NCI-H2081 treated with DMSO at 0.1 percent for 48 hours (cell line): ENCODE results near the gene SZT2.
A peak's percentile ranks its signal among the peaks of the same experiment; 100 is the strongest.
"Not testable (repeated sequence)": the region's sequence is repeated elsewhere in the genome, so short reads cannot be mapped to it uniquely, and the experiment has no call there.

Source experiments
- DNase-seq: peaks from one replicate; lab custom pipeline; 2025; lab: John Stamatoyannopoulos, UW

Gene SZT2

DNA sequence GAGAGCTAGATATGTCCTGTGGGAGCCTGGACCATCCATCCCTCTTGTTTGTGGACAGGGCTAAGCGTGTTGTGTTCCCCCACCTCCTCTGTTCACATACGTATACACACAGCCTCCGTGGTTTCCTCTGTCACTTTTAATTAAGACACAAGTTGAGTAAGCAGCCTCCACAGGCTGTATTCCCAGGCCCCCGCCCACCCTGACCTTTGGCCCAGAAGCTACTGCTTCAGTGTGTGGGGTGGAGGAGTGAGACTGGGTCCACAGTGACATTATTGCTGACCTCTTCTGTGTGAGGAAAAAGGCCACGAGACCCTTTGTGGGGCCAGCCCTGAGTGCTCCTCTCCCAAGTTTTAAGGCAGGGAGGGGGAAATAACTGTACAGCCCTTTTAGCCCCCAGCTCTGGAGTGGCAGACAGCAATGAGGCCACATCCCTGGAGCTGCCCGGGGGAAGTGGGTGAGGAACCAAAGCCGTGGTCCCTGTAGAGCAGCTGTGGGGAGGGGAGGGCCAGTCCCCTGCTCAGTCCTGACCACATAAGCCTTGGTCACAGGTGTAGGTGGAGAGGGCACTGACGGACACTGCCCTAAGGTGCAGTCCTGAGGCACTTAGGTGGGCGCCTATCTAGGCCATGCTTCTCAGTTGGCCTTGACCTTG, 26.3 kb upstream of the SZT2 start:
- no peak for DNase-seq

DNA sequence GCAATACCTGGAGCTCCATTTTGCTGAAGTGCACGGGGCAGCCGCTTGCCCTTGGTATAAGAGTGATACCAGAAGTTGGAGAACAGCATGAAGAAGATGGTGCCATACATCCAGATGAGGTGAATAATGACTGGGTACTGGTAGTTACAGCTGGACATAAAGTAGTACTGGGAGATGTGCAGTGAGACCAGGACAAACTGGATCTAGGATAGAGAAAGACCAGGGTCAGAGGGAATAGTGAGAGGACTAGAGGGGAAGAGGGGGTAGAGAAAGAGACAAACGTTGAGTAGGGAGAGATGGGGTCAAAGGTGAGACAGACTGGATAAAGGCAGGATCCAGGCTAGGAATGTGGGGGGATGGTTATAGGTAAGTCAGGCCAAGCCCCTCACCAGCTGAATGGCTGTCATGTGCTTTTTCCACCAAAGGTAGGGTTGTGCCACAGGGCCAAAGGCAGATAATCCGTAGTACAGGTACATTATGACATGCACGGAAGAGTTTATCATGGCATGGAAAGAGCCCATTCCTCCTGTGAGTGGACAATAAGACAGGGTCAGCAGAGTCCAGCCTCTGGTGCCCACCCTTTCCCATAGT, 25.7 kb upstream of the SZT2 start:
- DNase-seq, result no peak

DNA sequence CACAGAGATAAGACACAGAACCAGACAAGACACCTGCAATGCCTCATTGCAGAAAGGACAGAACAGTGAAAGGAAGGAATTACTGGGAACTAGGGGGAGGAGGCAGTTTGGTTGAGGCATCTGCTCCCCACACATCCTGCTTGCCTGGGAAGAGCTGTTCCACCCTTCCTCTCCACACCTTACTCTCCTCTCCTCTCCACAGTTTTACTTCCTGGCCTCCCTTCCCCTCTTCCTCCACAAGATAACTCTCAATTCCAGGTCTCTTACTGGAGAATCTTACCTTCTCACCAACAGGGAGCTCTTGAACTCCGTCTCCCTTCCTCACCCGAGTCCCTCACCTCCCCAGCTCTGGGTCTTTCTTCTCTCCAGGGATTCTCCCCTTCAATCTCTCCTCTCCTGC, 24.0 kb upstream of the SZT2 start:
- DNase-seq, result no peak

DNA sequence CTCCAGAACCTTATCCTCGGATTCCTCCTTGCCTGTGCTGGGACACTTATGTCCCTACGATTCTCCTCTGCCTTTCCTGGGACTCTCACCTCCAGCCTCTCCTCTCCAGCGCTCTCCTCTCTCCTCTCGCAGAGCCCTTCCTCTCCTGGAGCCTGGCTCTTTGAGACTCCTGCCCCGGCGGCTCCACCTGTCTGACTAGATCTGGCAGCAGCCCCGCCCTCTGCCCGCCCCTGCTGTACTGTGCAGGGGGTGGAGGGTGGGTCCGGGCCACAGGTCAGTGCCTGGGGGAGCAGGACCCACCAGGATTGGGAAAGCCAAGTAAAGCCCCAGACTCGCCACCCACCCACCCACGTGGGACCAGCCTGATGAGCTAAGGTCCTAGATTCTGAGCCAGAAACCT, 23.5 kb upstream of the SZT2 start:
- no peak for DNase-seq

DNA sequence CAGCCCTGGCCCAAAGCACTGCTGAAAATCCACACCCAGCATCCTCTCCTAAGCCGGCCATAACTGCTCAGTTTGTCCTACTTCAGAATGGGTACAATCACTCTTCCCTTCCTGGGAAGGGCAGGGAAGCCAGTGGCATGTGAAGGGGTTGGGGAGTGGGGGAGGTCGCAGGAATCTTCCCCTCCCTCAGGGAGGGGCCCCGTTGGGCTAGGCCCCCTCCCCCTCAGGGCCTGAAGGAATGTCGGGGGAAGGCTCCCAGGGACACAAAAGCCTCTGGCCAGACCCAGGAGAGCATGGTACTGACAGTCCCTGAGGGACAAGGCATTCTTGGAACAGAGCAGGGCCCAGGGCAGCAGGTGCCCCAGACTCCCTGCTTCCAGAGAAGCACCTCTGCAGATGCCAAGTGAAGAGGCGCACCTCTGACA, 23.1 kb upstream of the SZT2 start:
- DNase-seq, result no peak

DNA sequence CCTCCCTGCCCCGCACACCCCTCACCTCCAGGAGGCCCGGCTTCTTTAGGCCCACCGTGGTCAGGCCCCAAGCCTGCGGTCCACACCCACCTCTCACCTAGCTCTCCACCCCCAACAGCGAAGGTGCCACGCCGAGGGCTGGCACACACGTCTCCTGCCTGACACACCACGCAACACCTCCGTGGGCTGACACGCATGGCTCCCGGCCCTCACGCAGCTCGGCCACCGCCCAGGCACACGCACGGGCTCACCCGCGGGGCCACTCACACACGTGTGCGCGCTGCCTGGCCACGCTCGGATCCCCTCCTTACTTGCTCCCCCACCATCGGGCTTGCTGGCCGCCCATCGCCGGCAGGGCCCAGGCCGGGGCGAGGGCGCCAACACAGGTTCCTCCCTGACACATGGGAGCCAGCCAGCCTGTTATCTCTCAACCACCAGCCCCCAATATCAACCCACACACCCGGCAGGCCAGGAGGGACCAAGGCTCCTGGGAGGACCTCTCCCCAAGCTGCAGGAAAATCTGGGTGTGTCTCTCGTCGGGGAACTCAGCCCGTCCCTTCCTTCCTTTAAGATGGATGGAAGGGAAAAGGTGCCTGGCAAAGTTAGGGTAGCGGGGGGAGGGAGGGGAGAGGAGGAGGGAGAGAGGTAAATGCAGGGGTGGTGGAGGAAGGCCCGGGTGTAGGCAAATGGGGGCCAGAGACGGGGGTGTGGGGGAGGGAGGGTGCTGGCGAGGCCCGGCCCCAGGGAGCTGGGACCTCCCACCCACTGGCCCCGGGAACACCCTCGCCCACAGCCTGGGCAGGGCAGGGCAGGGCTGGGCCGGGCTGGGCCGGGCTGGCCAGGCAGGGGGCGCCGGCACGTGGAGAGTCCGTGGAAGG, 22.4 kb upstream of the SZT2 start:
- DNase-seq, result no peak

DNA sequence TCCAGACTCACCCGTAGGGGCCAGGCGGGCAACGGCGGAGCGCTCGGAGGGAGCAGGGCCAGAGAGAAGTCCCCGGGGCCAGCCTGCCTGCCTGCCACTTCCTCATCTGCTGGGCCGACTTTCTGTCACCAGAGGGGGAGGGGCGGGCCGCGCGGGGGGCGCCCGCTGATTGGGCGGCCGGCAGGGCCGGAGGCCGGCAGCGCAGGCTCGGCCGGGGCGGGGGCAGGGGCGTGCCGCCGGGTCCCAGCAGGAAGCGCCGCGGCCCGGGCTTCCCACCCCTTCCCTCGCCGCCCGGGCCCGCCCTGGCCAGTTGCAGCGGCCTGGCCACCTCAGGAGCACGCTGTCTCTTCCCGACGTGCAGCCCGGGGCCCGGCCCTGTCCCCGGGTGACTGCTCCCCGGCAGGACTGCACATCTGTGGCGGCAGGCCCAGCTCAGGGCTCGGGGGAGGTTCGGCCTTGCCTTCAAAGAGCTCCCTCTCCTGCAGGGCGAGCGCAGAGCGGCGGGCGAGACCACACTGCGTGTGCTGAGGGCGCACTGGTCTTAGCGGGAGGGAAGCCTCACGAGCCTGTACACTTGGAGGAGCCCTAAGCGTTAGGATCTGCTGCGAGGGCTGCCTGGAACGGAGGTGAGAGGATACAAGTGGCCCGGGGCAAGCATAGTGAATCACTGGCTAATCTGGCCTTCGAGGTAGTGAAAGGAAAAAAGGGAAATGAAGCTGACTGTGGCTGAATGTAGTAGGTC, 21.6 kb upstream of the SZT2 start, which contains the start of gene ELOVL1:
ELOVL1 (minus strand) TSS at position 108 of the 742 bp plus-strand sequence. CDS start 2,402 bp downstream, outside the sequence.
- peak; percentile 48 for DNase-seq

DNA sequence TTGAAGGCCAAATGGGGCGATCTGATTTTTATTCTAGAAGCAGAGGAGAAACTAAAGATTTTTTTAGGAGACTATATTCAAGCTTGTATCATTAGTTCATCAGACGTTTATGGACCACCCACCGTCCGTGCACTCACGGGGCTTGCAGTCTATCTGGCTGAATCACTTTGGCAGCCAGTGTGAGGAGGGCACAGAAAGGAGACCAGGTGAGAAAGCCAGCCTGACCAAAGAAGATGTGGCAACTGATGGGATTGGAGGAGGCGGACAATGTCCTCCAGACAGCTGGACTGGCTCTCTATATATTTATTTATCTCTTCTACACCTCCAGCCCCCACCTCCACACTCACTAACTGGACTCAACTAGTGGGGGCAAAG, 21.1 kb upstream of the SZT2 start:
- no peak for DNase-seq

DNA sequence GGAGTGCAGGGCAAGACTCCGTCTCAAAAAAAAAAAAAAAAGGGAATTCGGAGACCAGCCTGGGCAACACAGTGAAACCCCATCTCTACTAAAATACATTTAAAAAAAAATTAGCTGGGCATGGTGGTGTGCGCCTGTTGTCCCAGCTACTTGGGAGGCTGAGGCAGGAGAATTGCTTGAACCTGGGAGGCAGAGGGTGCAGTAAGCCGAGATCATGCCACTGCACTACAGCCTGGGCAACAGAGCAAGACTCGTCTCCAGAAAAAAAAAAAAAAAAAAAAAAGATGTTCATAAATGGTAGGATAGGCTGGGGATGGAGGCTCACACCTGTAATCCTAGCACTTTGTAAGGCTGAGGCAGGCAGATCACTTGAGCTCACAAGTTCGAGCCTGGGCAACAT, 19.9 kb upstream of the SZT2 start:
- DNase-seq, result not testable (repeated sequence)

DNA sequence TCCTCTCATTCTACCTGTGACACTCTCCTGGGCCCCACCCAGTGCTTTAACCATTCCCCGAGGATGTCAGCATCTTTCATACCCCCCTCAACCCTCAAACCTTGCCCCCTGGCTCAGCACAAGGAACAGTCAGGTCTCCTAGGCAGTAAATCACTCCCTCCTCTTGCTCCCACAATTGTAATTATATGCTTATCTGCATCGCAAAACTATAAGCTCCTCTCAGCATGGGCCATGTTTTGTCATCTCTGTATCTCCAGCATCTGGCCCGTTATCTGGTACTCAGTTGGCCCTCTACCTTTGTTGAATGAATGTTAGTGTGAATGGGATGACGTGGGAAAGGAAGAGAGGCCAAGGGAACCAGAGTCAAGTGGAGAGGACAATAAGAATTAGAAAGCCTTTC, 19.1 kb upstream of the SZT2 start:
- DNase-seq, result no peak

DNA sequence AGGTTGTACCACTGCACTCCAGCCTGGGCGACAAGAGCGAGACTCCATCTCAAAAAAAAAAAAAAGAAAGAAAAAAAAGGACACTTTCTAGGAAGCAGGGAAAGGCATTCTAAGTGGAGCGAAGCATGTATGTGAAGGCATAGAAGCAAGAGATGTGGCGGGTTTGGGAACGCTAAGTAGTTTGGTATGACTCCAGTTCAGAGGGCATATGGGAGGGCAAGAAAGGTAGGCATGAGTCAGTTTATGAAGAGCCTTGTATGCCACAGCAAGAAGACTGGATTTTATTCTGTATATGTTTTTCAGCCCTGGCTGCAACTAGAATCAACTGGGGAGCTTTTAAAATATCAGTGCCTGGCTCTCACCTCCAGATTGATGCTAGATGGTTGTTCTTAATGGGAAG, 17.5 kb upstream of the SZT2 start:
- DNase-seq, result no peak

DNA sequence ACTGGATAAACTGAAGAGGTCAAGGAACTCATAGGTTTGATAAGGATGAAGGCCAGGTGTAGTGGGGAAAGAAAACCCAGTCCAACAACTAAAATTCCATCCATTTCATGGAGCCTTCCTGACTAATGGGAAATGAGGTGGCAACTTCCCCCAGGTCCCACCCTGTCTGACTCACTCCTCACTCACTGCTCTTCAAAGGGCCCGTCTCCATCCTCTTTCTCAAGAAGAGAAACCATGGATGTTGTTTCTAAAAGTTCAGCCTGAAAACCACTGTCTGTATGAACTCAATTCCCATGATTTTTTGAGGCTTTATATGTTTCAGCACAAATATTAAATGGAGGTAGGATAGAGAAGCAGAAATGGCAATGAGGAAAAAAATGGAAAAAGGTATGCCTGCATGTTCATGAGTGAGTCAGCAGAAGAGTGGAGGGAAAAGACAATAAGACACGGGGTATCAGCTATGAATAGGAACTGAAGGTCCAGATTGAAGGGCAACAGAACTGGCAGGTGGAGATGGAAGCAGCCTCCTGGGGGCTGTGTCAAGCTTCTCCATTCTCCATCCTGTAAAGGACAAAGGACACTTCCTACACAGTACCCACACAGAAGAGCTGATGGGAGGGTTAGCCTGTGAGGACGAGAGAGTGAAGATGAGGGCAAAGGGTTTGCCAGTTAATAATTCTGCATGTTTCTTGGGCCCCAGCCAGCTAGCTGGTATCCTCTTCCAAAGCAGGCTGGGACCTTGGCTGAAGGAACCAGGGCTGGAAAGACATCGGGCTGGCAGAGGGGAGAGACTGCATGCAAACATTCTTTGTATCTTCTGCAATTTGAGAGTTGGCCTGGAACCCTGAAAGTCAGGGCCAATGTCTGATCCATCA, 16.4 kb upstream of the SZT2 start:
- no peak for DNase-seq

DNA sequence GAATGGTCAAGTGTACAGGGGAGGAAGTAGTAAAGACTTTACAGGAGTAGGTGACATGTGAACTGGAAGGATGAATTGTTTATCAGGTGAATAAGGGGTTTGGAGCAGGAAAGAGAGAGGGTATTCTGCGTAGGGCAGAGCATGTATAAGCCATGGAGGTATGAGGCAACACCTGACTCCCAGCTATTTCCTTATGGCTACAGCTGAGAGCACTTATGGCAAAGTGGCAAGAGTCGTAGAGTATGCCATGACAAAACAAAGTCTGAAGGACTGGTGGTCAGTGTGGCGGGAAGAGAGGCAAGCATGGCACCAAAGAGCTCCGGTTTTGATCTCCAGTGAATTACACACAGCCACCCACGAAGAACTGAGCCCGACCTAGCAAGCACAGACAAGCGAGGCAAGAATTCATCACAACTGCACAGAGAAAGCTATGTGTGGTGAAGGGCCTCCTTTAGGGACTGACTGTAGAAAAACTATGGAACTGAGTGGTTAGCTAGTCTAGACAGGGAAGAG, 12.9 kb upstream of the SZT2 start:
- DNase-seq, result no peak

DNA sequence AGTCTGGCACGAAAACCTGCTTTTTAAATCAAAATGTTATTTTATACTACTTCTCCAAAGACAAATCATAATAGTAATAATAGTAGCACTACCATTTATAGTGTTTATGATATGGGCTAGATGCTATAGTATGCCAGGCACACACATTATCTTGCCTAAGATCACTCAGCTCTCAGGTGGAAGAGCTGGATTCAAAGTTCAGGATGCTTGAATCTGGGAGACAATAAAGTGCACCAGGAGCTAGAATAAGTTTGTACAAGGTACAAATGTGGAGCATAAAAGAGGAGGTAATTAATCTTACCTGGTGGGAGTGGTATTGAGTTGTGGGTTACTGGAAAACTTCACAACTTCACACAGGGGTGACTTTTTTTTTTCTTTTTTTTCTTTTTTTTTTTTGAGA, 11.9 kb upstream of the SZT2 start:
- DNase-seq, result no peak

DNA sequence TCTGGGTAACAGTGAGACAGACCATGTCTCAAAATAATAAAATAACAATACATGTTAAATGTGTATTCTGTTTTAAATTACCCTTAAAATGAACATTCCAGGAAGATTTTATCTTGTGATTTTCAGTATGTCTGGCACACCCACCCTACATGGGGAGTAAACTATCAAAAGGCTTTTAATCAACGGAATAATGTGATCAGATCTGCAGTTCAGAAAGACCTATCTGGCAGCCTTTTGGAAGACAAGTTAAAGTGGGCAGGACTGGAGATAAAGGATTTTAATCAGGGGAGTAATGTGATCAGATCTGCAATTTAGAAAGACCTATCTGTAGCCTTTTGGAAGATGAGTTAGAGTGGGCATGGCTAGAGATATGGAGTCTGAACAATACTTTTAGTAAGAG, 10.2 kb upstream of the SZT2 start:
- DNase-seq, result no peak

DNA sequence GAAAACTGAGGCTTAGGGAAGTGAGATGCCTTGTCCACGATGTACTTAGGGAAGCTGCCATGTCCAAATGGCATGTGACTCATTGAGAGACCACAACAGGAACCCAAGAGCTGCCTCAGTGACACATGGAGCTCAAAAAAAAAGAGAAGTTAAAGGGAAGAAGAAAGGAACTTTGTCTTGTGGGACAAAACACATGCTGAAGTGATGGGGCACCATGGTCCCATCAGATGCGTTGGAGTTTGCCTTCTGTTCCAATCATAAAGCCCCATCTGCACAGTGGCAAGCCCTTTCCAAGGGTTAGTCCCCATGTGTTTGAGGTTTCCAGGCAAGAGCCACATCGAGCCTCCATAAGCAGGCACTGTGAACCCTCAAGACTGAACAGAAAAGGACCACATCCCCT, 8.1 kb upstream of the SZT2 start:
- no peak for DNase-seq

DNA sequence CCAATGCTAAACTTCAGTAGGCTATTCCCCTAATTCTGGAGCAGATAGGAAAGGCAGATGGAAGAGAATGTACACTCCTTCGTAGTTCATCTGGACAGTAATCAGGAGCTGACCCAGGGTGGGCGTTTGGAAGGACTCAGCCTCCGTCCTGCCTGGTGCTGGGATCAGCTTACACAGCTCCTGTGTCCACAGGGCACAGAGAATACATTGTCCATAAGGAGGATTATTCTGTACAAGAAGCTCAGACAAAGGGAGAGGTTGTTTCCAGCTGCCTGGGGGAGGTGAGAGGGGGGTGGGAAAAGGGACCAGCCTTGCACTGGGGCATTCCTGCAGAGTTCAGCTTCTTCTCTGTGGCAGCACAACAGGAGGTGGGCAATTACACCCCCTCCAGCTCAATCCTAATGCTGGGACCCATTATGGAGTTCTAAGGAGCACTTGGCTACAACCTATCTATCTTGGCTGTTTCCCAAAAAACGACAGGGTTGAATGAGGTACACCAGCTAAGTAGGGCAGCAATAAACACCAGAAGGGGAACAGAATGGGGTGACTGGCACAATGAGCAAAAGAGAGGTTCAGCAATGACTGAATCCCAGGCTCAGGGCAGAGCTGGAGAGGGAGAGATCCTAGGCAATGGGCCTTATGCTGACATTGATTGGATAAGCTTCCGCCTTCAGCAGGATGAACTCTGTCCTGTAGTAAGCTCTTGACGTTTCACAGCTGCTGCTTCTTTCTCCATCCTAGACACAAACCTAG, 7.5 kb upstream of the SZT2 start:
- DNase-seq, result no peak

DNA sequence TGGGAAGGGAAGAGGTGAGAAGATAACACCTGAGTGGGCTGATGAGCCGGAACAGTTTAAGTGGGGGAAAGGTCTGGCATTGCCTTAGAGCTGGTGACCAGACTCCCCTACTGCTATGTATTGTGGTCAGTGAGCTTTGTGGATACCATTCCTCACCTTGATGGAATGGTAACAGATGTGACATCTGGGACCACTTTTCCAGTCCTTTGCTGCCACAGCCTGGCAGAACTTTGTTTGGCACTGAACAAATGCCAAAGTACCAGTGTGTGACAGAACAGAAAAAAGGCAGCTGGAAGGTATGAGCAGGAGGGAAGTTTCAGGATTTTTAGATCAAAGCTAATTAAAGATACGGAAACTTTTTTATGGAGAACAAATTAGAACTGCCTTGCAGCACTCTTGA, 6.2 kb upstream of the SZT2 start:
- no peak for DNase-seq

DNA sequence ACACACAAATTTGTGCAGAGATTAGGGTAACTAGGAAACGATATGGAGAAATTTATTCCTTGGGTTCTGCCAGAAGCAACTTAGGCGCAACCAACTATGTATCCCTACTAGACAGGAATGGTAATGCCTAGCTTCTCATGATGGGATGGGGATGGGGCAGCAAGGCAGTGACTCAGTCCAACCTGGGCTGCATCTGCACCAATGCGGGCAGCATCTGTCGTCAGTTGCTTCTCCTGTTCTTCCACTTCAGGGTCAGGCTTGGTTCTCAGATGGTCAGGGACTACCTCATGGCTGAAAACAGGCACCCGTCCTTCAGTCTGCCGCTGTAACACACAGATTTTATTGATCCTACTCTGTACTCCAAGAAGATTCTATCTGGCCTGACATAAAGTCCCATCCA, 3.0 kb upstream of the SZT2 start:
- no peak for DNase-seq

DNA sequence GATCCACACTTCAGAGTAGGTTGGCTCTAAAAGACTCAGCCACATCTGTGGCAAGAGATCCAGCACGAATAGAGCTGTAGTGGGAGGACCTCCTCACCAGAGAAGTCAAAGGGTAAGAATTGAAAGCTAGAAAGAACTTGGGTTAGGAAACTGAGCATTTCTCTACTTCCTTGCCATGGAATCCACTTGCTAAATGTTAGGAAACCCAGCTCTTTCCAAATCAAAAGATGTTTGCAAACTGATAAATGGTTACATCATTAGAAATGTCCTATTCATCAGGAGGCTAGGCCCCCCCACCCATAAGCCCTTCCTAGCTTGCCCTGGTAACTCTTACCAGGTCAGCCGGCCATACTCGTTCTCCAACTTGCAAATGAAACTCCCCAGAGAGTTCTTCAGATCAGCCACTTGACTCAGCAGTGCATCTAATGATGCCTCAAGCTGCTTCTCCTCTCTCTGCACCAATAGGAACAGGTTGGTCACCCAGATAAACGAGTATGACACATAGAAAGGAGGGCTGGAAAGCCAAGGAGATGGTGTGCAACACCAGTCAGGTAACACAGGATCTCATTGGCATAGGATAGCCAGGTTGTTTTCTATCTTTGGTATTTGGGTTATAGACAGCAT, 1.6 kb upstream of the SZT2 start:
- DNase-seq, result no peak
